CD4-positive, CD25-positive, alpha-beta regulatory T cell (primary cell): Measurements from ENCODE around the gene CPPED1. TPM values are rescaled to one million over a fixed set of nuclear protein-coding genes. Genes with fewer than 3 reads are reported as not detected.

ENCODE experiments used
- ATAC-seq, 2 donors: fragments of 150-1000 bp; cut with Tn5 transposase; one replicate each; pipeline ENCODE4 v1.10.0; 2021; ENCODE audit warnings: low read depth in 2 of 2, moderate number of reproducible peaks in 2 of 2, moderate library complexity in 1 of 2
- DNase-seq, 3 donors: peaks; one replicate each; pipeline versions ENCODE4 v3.0.0 to v3.0.0-alpha.2; 2012 to 2022; ENCODE audit warnings: mixed read lengths in 1 of 3
- H3K27ac ChIP-seq: one replicate; pipeline ENCODE4 v1.7.0; 2013; ENCODE audit warnings: mild to moderate bottlenecking, low read length; ENCODE audit not compliant: insufficient read depth, poor library complexity, severe bottlenecking
- H3K27me3 ChIP-seq: one replicate; pipeline ENCODE4 v1.7.0; 2013; ENCODE audit warnings: low read length; ENCODE audit not compliant: control insufficient read depth, insufficient read depth
- H3K36me3 ChIP-seq: one replicate; pipeline ENCODE4 v1.7.0; 2013; ENCODE audit warnings: mild to moderate bottlenecking, low read length, moderate library complexity; ENCODE audit not compliant: control insufficient read depth, insufficient read depth
- H3K4me1 ChIP-seq: 2 replicates; pipeline ENCODE4 v1.7.0; 2013; ENCODE audit warnings: mild to moderate bottlenecking, low read length; ENCODE audit not compliant: insufficient read depth, control insufficient read depth, poor library complexity, severe bottlenecking
- H3K4me3 ChIP-seq: one replicate; pipeline ENCODE4 v1.7.0; 2013; ENCODE audit warnings: low read depth, mild to moderate bottlenecking, low read length, moderate library complexity
- H3K9me3 ChIP-seq, 2 experiments: 1 replicate in 1 of 2; 2 replicates in 1 of 2; pipeline ENCODE4 v1.7.0; 2013; ENCODE audit warnings: low read length in 2 of 2, mild to moderate bottlenecking in 1 of 2, moderate library complexity in 1 of 2; ENCODE audit not compliant: control insufficient read depth in 2 of 2
- H3K27ac Mint-ChIP-seq, 3 donors: one replicate each; pipeline ENCODE4 v1.8.0; 2020 to 2022; ENCODE audit warnings: mild to moderate bottlenecking in 3 of 3, mixed read lengths in 3 of 3, moderate library complexity in 2 of 3
- H3K27me3 Mint-ChIP-seq: one replicate; pipeline ENCODE4 v1.8.0; 2022; ENCODE audit warnings: mild to moderate bottlenecking, mixed read lengths
- H3K36me3 Mint-ChIP-seq: one replicate; pipeline ENCODE4 v1.8.0; 2020; ENCODE audit warnings: mixed read lengths
- H3K4me1 Mint-ChIP-seq, 4 donors: one replicate each; pipeline ENCODE4 v1.8.0; 2020 to 2022; ENCODE audit warnings: mixed read lengths in 4 of 4, mild to moderate bottlenecking in 1 of 4
- H3K4me3 Mint-ChIP-seq, 4 donors: one replicate each; pipeline ENCODE4 v1.8.0; 2020 to 2022; ENCODE audit warnings: mild to moderate bottlenecking in 4 of 4, mixed read lengths in 4 of 4, moderate library complexity in 3 of 4
- H3K9me3 Mint-ChIP-seq, 7 donors: one replicate each; pipeline ENCODE4 v1.8.0; 2020 to 2022; ENCODE audit warnings: mixed read lengths in 7 of 7, mild to moderate bottlenecking in 3 of 7, moderate library complexity in 2 of 7
- polyA plus RNA-seq, 4 donors: library from polyadenylated mRNA; unstranded; fragments of 300-500 nt; fragmentation: Illumina TruSeq; gene quantifications; one replicate each; pipeline ENCODE4 v1.2.3, GENCODE V29; 2021
- total RNA-seq: library from RNA; stranded (reverse); gene quantifications from one replicate; pipeline ENCODE4 v1.2.3, GENCODE V29; 2022

CPPED1 gene
- total and polyA plus RNA-seq, 5 donors from 2014 or later: 8.3 to 18.2 (median 10.1) TPM

- no peaks in the 10 kb centered on the region for H3K9me3 ChIP-seq
- no peak overlapping the region for H3K27ac Mint-ChIP-seq
- H3K36me3 Mint-ChIP-seq: no peaks in the 10 kb centered on the region
- no peaks in the 10 kb centered on the region for H3K27me3 ChIP-seq
- H3K27ac ChIP-seq: no peak overlapping the region
- no peak overlapping the region for H3K4me3 Mint-ChIP-seq
- H3K36me3 ChIP-seq: no peaks in the 10 kb centered on the region
- H3K4me1 Mint-ChIP-seq: peaks cover 5 to 18% (median 13%) of the 10 kb centered on the region in 4 donors
- no peaks in the 10 kb centered on the region for H3K4me1 ChIP-seq
- DNase-seq (no peak), ATAC-seq (no peak)
- H3K4me3 ChIP-seq: no peak overlapping the region
- peaks cover 40% of the 10 kb centered on the region for H3K27me3 Mint-ChIP-seq
- H3K9me3 Mint-ChIP-seq: peaks cover 0 to 15% (median 2%) of the 10 kb centered on the region in 7 donors
Measured at GRCh38 chr16:12611006-12611477, 192.6 kb downstream of the CPPED1 start.

- Histone ChIP-seq H3K4me3 (no peak overlapping the region), H3K4me1 (no peaks in the 10 kb centered on the region), H3K27me3 (no peaks in the 10 kb centered on the region), H3K9me3 (no peaks in the 10 kb centered on the region), H3K36me3 (no peaks in the 10 kb centered on the region), H3K27ac (no peak overlapping the region)
- Mint-ChIP-seq H3K9me3 (peaks cover 0 to 17% (median 2%) of the 10 kb centered on the region in 7 donors), H3K36me3 (no peaks in the 10 kb centered on the region), H3K4me1 (peaks cover 5 to 18% (median 12%) of the 10 kb centered on the region in 4 donors), H3K27ac (no peak overlapping the region), H3K4me3 (no peak overlapping the region), H3K27me3 (peaks cover 41% of the 10 kb centered on the region)
- ATAC-seq (no peak), DNase-seq (no peak)
Measured at GRCh38 chr16:12609937-12610699, 193.6 kb downstream of the CPPED1 start.

Other genes with a start within 250 kb of the CPPED1 start
- not detected for gene SHISA9, start 97.7 kb upstream of the CPPED1 start, total RNA-seq
- not detected for gene SHISA9, start 97.7 kb upstream of the CPPED1 start, polyA plus RNA-seq